ENCODE results near the gene PHF5A. TPM values are rescaled to one million over a fixed set of nuclear protein-coding genes. Genes with fewer than 3 reads are reported as not detected.

The PHF5A gene
- total and polyA plus RNA-seq, 2 donors from 2014 or later, result 34.0 to 42.2 TPM

GRCh38 chr22:41504397-41504796 is 35.9 kb upstream of the PHF5A start:
- Histone ChIP-seq H3K36me3 (ENCODE audit: control insufficient read depth in 2 of 3, insufficient read depth in 3 of 3, low read length in 3 of 3) (peaks cover 5 to 37% (median 26%) of the 10 kb centered on the region in 3 donors), H3K9me3 (ENCODE audit: control insufficient read depth in 2 of 3, insufficient read depth in 1 of 3, low read length in 3 of 3) (no peaks in the 10 kb centered on the region), H3K4me1 (ENCODE audit: control insufficient read depth in 2 of 3, insufficient read depth in 2 of 3, low read depth in 1 of 3, low read length in 3 of 3) (peaks cover 0 to 2% (median 0%) of the 10 kb centered on the region in 3 donors), H3K27me3 (ENCODE audit: control insufficient read depth, insufficient read depth, low read length) (no peaks in the 10 kb centered on the region), H3K4me3 (ENCODE audit: low read length in 3 of 3) (no peak overlapping the region), H3K9ac (ENCODE audit: low read length in 3 of 3) (no peak overlapping the region), H3K27ac (ENCODE audit: low read depth in 2 of 2, low read length in 2 of 2) (no peak overlapping the region)
- FAIRE-seq (no peak), DNase-seq (no peak)
- TF ChIP-seq CTCF (IDR thresholded peaks at IDR 0.05; ENCODE audit: borderline replicate concordance, extremely low read depth, insufficient read depth), result no peak
- intact Hi-C loops (cut with DNase I), result no loop called here

GRCh38 chr22:41501209-41501608 is 32.7 kb upstream of the PHF5A start:
- no peak overlapping the region for H3K4me3 ChIP-seq (ENCODE audit: low read length in 3 of 3)
- TF ChIP-seq CTCF (IDR thresholded peaks at IDR 0.05; ENCODE audit: borderline replicate concordance, extremely low read depth, insufficient read depth), result peak; percentile 21
- H3K27me3 ChIP-seq (ENCODE audit: control insufficient read depth, insufficient read depth, low read length), result no peaks in the 10 kb centered on the region
- peaks cover 0 to 16% (median 9%) of the 10 kb centered on the region in 3 donors for H3K4me1 ChIP-seq (ENCODE audit: control insufficient read depth in 2 of 3, insufficient read depth in 2 of 3, low read depth in 1 of 3, low read length in 3 of 3)
- H3K36me3 ChIP-seq (ENCODE audit: control insufficient read depth in 2 of 3, insufficient read depth in 3 of 3, low read length in 3 of 3), result peaks cover 5 to 29% (median 16%) of the 10 kb centered on the region in 3 donors
- peak overlapping the region; percentile 25 to 45 for H3K27ac ChIP-seq (ENCODE audit: low read depth in 2 of 2, low read length in 2 of 2)
- FAIRE-seq, result no peak
- no peak overlapping the region for H3K9ac ChIP-seq (ENCODE audit: low read length in 3 of 3)
- intact Hi-C loops (cut with DNase I), result no loop called here
- no peaks in the 10 kb centered on the region for H3K9me3 ChIP-seq (ENCODE audit: control insufficient read depth in 2 of 3, insufficient read depth in 1 of 3, low read length in 3 of 3)
- DNase-seq, result no peak

GRCh38 chr22:41500303-41500702 is 31.8 kb upstream of the PHF5A start:
- FAIRE-seq (no peak), DNase-seq (no peak)
- Histone ChIP-seq H3K27ac (ENCODE audit: low read depth in 2 of 2, low read length in 2 of 2) (no peak overlapping the region), H3K36me3 (ENCODE audit: control insufficient read depth in 2 of 3, insufficient read depth in 3 of 3, low read length in 3 of 3) (peaks cover 5 to 22% (median 14%) of the 10 kb centered on the region in 3 donors), H3K4me1 (ENCODE audit: control insufficient read depth in 2 of 3, insufficient read depth in 2 of 3, low read depth in 1 of 3, low read length in 3 of 3) (peaks cover 0 to 16% (median 9%) of the 10 kb centered on the region in 3 donors), H3K9ac (ENCODE audit: low read length in 3 of 3) (no peak overlapping the region), H3K9me3 (ENCODE audit: control insufficient read depth in 2 of 3, insufficient read depth in 1 of 3, low read length in 3 of 3) (no peaks in the 10 kb centered on the region), H3K27me3 (ENCODE audit: control insufficient read depth, insufficient read depth, low read length) (no peaks in the 10 kb centered on the region), H3K4me3 (ENCODE audit: low read length in 3 of 3) (no peak overlapping the region)
- no peak for TF ChIP-seq CTCF (IDR thresholded peaks at IDR 0.05; ENCODE audit: borderline replicate concordance, extremely low read depth, insufficient read depth)
- intact Hi-C loops (cut with DNase I), result no loop called here

All from kidney (tissue), 14 donors.